ENCODE data around the gene KRTAP5-3. TPM values are rescaled to one million over a fixed set of nuclear protein-coding genes. Genes with fewer than 3 reads are reported as not detected.

The KRTAP5-3 gene
- not detected in 5 replicates for total RNA-seq (2022; extraction: Qiagen RNA extraction; ENCODE audit: low read depth)

GRCh38 chr11:1608363-1608762 lies at the start of gene KRTAP5-3:
TSS of gene KRTAP5-3 (minus strand) at chr11:1608463. CDS start at chr11:1608385, 78 bp downstream.

GRCh38 chr11:1629326-1630185 lies 21.3 kb upstream of the KRTAP5-3 start, which contains the start of gene KRTAP5-5:
TSS of gene KRTAP5-5 (plus strand) at chr11:1629775. CDS start at chr11:1629841, 66 bp downstream.

GRCh38 chr11:1622086-1622485 lies 13.8 kb upstream of the KRTAP5-3 start, which contains the start of gene KRTAP5-4:
TSS of gene KRTAP5-4 (minus strand) at chr11:1622138. CDS start at chr11:1622093, 45 bp downstream.

GRCh38 chr11:1597994-1598380 lies 10.3 kb downstream of the KRTAP5-3 start, which contains the start of gene KRTAP5-2:
TSS of gene KRTAP5-2 (minus strand) at chr11:1598294. CDS start at chr11:1598250, 44 bp downstream.

GRCh38 chr11:1584661-1585370 lies 23.4 kb downstream of the KRTAP5-3 start, which contains the start of gene KRTAP5-1:
TSS of gene KRTAP5-1 (minus strand) at chr11:1585283. CDS start at chr11:1585249, 34 bp downstream.

GRCh38 chr11:1572197-1573076 lies 35.8 kb downstream of the KRTAP5-3 start, which contains the start of gene DUSP8:
TSS of gene DUSP8 (minus strand) at chr11:1572271. CDS start at chr11:1565826, 6,445 bp downstream.

Other genes with a start within 250 kb of the KRTAP5-3 start
- 6.5 to 7.9 TPM (median 6.9 TPM) in 5 replicates for gene BRSK2, start 218.5 kb downstream of the KRTAP5-3 start, total RNA-seq (2022; extraction: Qiagen RNA extraction; ENCODE audit: low read depth)
- gene MOB2, start 121.7 kb downstream of the KRTAP5-3 start, total RNA-seq (2022; extraction: Qiagen RNA extraction; ENCODE audit: low read depth), result 38.3 to 49.7 TPM (median 44.4 TPM) in 5 replicates
- 0.88 to 1.6 TPM (median 1.0 TPM) in 5 replicates for gene DUSP8, start 36.2 kb downstream of the KRTAP5-3 start, total RNA-seq (2022; extraction: Qiagen RNA extraction; ENCODE audit: low read depth)
- not detected in 5 replicates for gene KRTAP5-1, start 23.2 kb downstream of the KRTAP5-3 start, total RNA-seq (2022; extraction: Qiagen RNA extraction; ENCODE audit: low read depth)
- not detected in 5 replicates for gene KRTAP5-2, start 10.2 kb downstream of the KRTAP5-3 start, total RNA-seq (2022; extraction: Qiagen RNA extraction; ENCODE audit: low read depth)
- gene KRTAP5-4, start 13.7 kb upstream of the KRTAP5-3 start, total RNA-seq (2022; extraction: Qiagen RNA extraction; ENCODE audit: low read depth), result not detected in 5 replicates
- gene KRTAP5-5, start 21.3 kb upstream of the KRTAP5-3 start, total RNA-seq (2022; extraction: Qiagen RNA extraction; ENCODE audit: low read depth), result not detected in 5 replicates
- gene KRTAP5-6, start 88.7 kb upstream of the KRTAP5-3 start, total RNA-seq (2022; extraction: Qiagen RNA extraction; ENCODE audit: low read depth), result not detected in 5 replicates
- gene IFITM10, start 142.1 kb upstream of the KRTAP5-3 start, total RNA-seq (2022; extraction: Qiagen RNA extraction; ENCODE audit: low read depth), result 0.71 to 1.6 TPM (median 0.99 TPM) in 5 replicates
- gene CTSD, start 155.5 kb upstream of the KRTAP5-3 start, total RNA-seq (2022; extraction: Qiagen RNA extraction; ENCODE audit: low read depth), result 251 to 557 TPM (median 487 TPM) in 5 replicates
- 0.41 to 0.51 TPM in 2 of 5 replicates, not detected in the others for gene SYT8, start 226.5 kb upstream of the KRTAP5-3 start, total RNA-seq (2022; extraction: Qiagen RNA extraction; ENCODE audit: low read depth)
- gene TNNI2, start 230.5 kb upstream of the KRTAP5-3 start, total RNA-seq (2022; extraction: Qiagen RNA extraction; ENCODE audit: low read depth), result 0.39 TPM in 1 of 5 replicates, not detected in the others
- gene LSP1, start 244.6 kb upstream of the KRTAP5-3 start, total RNA-seq (2022; extraction: Qiagen RNA extraction; ENCODE audit: low read depth), result 1.2 to 2.7 TPM (median 1.8 TPM) in 5 replicates

All from A549 treated with ZK216348 at 1 μM for 4 hours (cell line).